Activated T-cell treated with anti-CD3 and anti-CD28 coated beads, Interleukin-2, amount 50 U/mL, for 72 hours (primary cell): ENCODE data around the gene TMEM108. TPM values are rescaled to one million over a fixed set of nuclear protein-coding genes. Genes with fewer than 3 reads are reported as not detected.

Experiments used
- ATAC-seq, 2 donors: fragments of 150-1000 bp; cut with Tn5 transposase; replicated peaks in 1 of 2; 2 replicates each; pipeline ENCODE4 v1.10.0; 2021; ENCODE audit warnings: moderate library complexity in 2 of 2, mild to moderate bottlenecking in 1 of 2
- DNase-seq, 2 donors: peaks; one replicate each; pipeline ENCODE4 v3.0.0; 2021 to 2022; ENCODE audit warnings: mixed read lengths in 1 of 2
- H3K27ac Mint-ChIP-seq: one replicate; pipeline ENCODE4 v1.8.0; 2022; ENCODE audit warnings: mild to moderate bottlenecking, moderate library complexity, mixed read lengths
- H3K27me3 Mint-ChIP-seq: one replicate; pipeline ENCODE4 v1.8.0; 2022; ENCODE audit warnings: low read depth, mixed read lengths
- H3K36me3 Mint-ChIP-seq, 2 donors: one replicate each; pipeline ENCODE4 v1.8.0; 2022; ENCODE audit warnings: mixed read lengths in 2 of 2, mild to moderate bottlenecking in 1 of 2; ENCODE audit not compliant: insufficient read depth in 2 of 2
- H3K4me1 Mint-ChIP-seq: one replicate; pipeline ENCODE4 v1.8.0; 2022; ENCODE audit warnings: low read depth, mixed read lengths
- H3K4me3 Mint-ChIP-seq, 2 donors: one replicate each; pipeline ENCODE4 v1.8.0; 2022; ENCODE audit warnings: mild to moderate bottlenecking in 2 of 2, mixed read lengths in 2 of 2, moderate library complexity in 2 of 2
- H3K9me3 Mint-ChIP-seq, 2 donors: one replicate each; pipeline ENCODE4 v1.8.0; 2022; ENCODE audit warnings: mixed read lengths in 2 of 2
- total RNA-seq, 2 donors: library from RNA; stranded (reverse); gene quantifications; one replicate each; pipeline ENCODE4 v1.2.3, GENCODE V29; 2022

Gene TMEM108
- total RNA-seq, 2 donors from 2014 or later, result 0.12 TPM; not detected in 1

DNA sequence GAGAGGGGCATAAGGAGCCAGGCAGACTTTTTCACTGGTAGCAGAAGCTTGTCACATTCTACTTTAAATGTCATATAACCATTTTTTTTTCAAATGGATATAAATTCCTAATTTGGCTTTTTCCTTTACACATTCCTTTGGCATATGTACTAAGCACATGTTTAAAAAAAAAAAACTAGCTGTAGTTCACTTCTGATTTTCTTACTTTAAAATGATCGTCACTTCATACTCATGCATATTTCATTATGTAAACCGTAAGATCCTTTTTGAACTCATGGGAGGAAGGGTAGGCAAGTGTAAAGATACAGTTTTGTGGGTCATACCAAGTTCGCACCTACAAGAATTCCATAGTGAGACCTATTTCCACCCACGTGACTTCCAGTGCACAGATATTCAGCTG, 316.5 kb downstream of the TMEM108 start:
- peaks cover 0 to 5% of the 10 kb centered on the region in 2 donors for H3K36me3 Mint-ChIP-seq
- ATAC-seq (no peak), DNase-seq (no peak)
- H3K4me3 Mint-ChIP-seq, result no peak overlapping the region
- H3K27me3 Mint-ChIP-seq, result no peaks in the 10 kb centered on the region
- no peak overlapping the region for H3K27ac Mint-ChIP-seq
- H3K9me3 Mint-ChIP-seq, result peaks cover 0 to 7% of the 10 kb centered on the region in 2 donors
- H3K4me1 Mint-ChIP-seq, result no peaks in the 10 kb centered on the region

DNA sequence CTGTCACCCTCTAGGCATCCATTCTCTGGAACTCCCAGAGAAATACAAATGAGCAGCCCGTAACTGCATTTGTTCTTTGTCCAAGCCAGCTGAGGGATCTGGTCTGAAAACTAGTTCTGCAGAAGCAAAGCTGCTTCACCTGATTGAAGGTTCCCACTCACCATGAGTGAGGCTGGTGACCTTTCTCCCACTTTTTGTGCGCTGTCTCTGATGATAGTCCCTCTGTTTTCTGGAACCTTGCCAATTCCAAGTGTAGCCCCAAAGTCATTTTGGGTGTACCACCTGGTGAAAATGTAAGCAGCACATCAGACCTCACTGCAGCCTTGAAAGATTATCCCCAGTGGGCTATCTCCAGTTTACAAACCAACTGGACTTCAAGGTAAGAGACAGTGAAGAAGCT, 322.3 kb downstream of the TMEM108 start:
- ATAC-seq, result no peak
- Mint-ChIP-seq H3K4me3 (no peak overlapping the region), H3K9me3 (peaks cover 0 to 7% of the 10 kb centered on the region in 2 donors), H3K4me1 (no peaks in the 10 kb centered on the region), H3K27me3 (no peaks in the 10 kb centered on the region), H3K27ac (no peak overlapping the region), H3K36me3 (peaks cover 0 to 5% of the 10 kb centered on the region in 2 donors)
- no peak for DNase-seq

DNA sequence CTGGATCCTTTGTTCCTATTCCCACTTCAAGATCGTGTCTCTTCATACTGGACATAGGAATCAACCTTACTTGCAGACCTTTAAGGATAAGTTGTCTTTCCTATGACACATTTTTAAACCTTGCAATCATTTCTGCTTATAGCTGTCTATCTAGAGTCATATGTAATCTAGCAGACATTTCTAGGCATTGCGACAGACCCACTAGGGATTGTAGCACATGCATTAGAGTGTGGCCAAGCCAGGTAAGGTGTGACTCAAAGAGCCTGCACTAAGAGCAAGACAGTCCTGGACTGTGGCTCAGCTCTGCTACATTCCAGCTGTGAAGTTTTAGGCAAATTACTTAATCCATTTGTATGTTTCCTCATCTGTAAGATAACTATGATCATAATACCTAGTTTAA, 322.8 kb downstream of the TMEM108 start:
- Mint-ChIP-seq H3K27ac (no peak overlapping the region), H3K4me1 (no peaks in the 10 kb centered on the region), H3K36me3 (peaks cover 0 to 4% of the 10 kb centered on the region in 2 donors), H3K9me3 (peaks cover 0 to 7% of the 10 kb centered on the region in 2 donors), H3K27me3 (no peaks in the 10 kb centered on the region), H3K4me3 (no peak overlapping the region)
- no peak for DNase-seq
- no peak for ATAC-seq

DNA sequence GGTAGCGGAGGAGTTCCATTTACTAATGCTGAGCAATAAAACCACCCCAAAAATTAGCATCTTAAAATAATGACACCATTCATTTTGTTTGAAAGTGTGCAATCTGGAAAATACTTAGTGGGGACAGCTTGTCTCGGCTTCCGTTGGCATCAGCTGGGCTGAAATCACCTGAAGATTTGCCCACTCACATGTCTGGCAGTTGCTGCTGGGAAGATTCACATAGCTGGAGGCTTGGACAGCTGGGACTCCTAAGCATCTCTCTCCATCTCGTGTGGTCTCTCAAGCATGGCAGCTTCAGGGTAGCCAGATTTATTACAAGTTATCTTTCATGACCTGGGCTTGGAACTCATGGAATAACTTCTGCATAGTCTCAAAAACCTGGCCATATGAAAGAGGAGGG, 323.2 kb downstream of the TMEM108 start:
- ATAC-seq, result no peak
- H3K36me3 Mint-ChIP-seq, result peaks cover 0 to under 1% of the 10 kb centered on the region in 2 donors
- no peaks in the 10 kb centered on the region for H3K4me1 Mint-ChIP-seq
- no peak overlapping the region for H3K4me3 Mint-ChIP-seq
- no peak overlapping the region for H3K27ac Mint-ChIP-seq
- H3K9me3 Mint-ChIP-seq, result peaks cover 0 to 5% of the 10 kb centered on the region in 2 donors
- no peak for DNase-seq
- H3K27me3 Mint-ChIP-seq, result no peaks in the 10 kb centered on the region

DNA sequence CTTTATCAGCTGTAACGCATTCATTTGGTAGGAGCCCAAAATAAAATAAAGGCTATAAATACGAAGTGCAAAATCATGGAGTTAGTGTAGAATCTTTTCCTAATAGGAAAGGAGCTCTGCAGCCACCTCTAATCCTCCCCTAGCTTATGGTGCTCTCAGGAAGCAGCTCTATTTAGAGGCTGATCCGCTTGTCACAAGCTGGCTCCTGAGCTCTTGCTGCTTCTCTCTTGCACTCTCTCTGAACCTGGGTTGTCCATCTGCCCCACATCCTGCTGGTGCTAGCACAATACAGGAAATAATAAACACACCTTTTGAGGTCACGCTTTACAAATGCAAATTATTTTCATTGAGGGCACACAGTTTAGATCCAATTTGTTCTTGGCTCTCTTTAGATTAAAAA, 324.3 kb downstream of the TMEM108 start:
- no peaks in the 10 kb centered on the region for H3K36me3 Mint-ChIP-seq
- no peak for DNase-seq
- no peak for ATAC-seq
- no peaks in the 10 kb centered on the region for H3K4me1 Mint-ChIP-seq
- H3K9me3 Mint-ChIP-seq, result no peaks in the 10 kb centered on the region
- no peak overlapping the region for H3K27ac Mint-ChIP-seq
- H3K27me3 Mint-ChIP-seq, result no peaks in the 10 kb centered on the region
- no peak overlapping the region for H3K4me3 Mint-ChIP-seq

DNA sequence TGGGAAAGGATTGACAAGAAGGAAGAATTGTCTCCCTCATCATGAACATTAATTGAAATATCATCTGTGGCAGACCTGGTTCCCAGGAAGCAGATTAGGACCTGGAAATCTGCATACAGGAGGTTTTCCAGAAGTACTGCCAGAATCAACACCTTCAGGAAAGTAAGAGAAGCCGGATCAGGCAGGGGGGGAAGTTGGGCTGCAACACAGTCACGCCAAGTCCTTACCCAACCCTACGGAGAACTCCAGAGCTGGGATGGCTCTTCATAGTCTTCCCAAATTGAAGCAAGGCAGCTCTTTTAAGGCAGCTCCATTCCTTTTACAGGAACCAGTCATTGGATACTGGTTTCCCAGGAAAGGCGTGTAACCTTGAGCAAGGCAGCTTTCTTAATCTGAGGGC, 326.5 kb downstream of the TMEM108 start:
- Mint-ChIP-seq H3K4me3 (no peak overlapping the region), H3K36me3 (no peaks in the 10 kb centered on the region), H3K27me3 (no peaks in the 10 kb centered on the region), H3K9me3 (no peaks in the 10 kb centered on the region), H3K27ac (no peak overlapping the region), H3K4me1 (no peaks in the 10 kb centered on the region)
- DNase-seq (no peak), ATAC-seq (no peak)

DNA sequence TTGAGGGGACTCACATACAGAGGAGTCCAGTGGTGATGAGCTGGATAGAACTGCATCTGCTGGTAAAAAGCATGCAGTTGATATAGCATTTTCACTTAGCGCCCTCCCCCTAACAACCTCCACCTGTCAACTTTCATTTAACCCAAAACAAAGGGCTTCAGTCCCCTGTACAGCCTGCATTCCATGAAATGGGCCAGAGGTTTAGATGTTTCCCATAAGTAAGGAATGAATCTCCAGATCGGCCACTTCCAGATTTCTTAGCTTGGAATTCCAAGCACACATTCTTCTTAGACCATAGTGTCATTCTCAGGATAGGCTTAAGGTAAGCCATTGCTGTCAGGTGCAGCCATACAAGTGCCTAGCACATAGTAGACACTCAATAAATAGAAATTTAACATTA, 328.7 kb downstream of the TMEM108 start:
- H3K4me3 Mint-ChIP-seq, result no peak overlapping the region
- ATAC-seq (no peak), DNase-seq (no peak)
- H3K27me3 Mint-ChIP-seq, result no peaks in the 10 kb centered on the region
- no peaks in the 10 kb centered on the region for H3K36me3 Mint-ChIP-seq
- H3K9me3 Mint-ChIP-seq, result no peaks in the 10 kb centered on the region
- no peak overlapping the region for H3K27ac Mint-ChIP-seq
- no peaks in the 10 kb centered on the region for H3K4me1 Mint-ChIP-seq

DNA sequence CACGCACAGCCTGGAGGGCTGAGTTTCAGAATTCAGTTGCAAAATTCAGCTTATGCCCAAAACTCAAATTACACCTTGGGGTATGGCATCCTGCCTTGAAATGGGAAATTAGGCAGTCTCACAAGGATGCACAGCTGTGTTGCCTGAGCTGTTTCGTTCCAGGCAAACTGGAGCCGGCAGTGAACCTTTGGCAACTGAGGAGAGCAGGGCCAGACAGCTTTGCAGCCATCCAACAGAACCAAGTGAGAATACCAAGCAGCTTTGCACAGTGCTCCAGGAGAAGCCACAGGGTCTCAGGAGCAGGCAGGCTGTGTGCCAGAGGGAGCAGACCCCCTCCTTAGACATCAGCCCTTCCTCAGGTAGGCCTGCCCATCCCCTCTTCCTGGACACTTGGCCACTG, 329.2 kb downstream of the TMEM108 start:
- no peak for DNase-seq
- no peaks in the 10 kb centered on the region for H3K36me3 Mint-ChIP-seq
- no peak overlapping the region for H3K27ac Mint-ChIP-seq
- no peaks in the 10 kb centered on the region for H3K4me1 Mint-ChIP-seq
- ATAC-seq, result no peak
- H3K4me3 Mint-ChIP-seq, result no peak overlapping the region
- H3K9me3 Mint-ChIP-seq, result no peaks in the 10 kb centered on the region
- no peaks in the 10 kb centered on the region for H3K27me3 Mint-ChIP-seq

DNA sequence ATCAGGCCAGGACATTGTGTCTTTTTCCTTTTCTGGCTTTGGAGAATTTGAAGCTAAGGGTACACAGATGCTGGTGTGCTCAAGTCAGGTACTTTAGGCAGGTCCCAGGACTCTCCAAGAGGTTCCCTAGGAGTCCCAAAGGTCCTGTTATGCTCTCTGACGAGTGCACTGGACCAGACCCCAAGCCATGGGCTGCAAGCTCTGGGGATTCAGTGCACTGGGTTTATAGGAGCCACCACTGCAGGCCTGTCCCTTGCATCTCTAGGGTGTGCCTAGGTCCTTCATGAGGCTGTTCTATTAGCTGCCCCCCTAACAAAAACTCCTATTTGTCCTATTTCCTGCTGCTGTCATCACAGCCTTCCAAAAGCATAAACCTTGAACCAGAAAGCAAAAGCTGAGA, 329.8 kb downstream of the TMEM108 start:
- DNase-seq, result no peak
- no peaks in the 10 kb centered on the region for H3K36me3 Mint-ChIP-seq
- H3K4me1 Mint-ChIP-seq, result no peaks in the 10 kb centered on the region
- no peak overlapping the region for H3K4me3 Mint-ChIP-seq
- H3K27me3 Mint-ChIP-seq, result no peaks in the 10 kb centered on the region
- H3K9me3 Mint-ChIP-seq, result no peaks in the 10 kb centered on the region
- no peak for ATAC-seq
- no peak overlapping the region for H3K27ac Mint-ChIP-seq

DNA sequence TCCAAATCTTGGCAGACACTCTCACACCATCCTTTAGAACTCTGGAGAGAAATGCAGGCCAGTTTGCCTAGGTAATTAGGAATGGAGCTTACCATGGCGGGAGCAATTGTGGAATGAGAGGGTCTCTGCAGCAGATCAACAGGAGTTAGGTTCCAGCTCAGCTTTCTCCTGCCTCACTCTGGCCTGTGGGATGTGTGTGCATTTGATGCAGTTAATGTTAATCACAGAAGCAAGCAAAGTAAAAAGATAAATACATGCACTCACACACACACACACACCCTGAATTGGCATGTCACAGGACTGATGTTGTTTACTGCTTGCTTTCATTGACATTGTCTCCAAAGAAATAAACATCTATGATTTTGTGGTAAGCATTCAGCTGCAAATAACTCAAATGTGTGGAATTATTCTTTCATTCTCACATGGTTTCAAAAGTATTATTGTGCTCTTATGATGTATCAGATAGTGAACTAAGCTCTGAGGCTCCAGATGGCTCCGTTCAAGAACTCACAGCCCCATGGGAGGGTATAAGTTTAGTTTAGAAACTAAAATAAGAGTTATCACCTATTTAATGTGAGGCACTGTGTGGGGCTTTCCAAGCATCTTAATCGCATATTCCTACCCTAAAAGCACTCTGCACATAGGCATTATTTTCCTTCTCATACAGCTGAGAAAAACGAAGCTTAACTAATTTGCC, 330.3 kb downstream of the TMEM108 start:
- no peak overlapping the region for H3K4me3 Mint-ChIP-seq
- H3K27me3 Mint-ChIP-seq, result no peaks in the 10 kb centered on the region
- no peaks in the 10 kb centered on the region for H3K9me3 Mint-ChIP-seq
- DNase-seq (no peak), ATAC-seq (no peak)
- no peaks in the 10 kb centered on the region for H3K4me1 Mint-ChIP-seq
- no peaks in the 10 kb centered on the region for H3K36me3 Mint-ChIP-seq
- no peak overlapping the region for H3K27ac Mint-ChIP-seq

DNA sequence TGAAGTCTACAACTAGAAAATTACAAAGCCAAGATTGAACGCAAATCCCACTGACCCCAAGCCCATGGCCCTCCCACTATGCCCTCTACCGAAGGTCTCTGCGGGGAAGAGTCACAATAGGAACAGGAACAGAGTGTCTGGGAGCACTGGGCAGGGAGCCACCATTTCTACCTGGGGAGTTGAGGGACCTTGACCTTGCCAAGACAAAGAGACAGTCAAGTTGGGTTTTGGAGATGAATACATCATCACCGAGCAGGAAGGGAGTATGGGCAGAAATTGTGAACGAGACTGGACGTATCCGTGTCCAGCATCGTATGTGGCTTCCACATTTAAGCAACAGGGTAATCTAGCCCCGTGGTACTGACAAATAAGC, 330.9 kb downstream of the TMEM108 start:
- H3K36me3 Mint-ChIP-seq, result no peaks in the 10 kb centered on the region
- H3K9me3 Mint-ChIP-seq, result no peaks in the 10 kb centered on the region
- no peaks in the 10 kb centered on the region for H3K4me1 Mint-ChIP-seq
- ATAC-seq (no peak), DNase-seq (no peak)
- no peak overlapping the region for H3K4me3 Mint-ChIP-seq
- H3K27me3 Mint-ChIP-seq, result no peaks in the 10 kb centered on the region
- H3K27ac Mint-ChIP-seq, result no peak overlapping the region

DNA sequence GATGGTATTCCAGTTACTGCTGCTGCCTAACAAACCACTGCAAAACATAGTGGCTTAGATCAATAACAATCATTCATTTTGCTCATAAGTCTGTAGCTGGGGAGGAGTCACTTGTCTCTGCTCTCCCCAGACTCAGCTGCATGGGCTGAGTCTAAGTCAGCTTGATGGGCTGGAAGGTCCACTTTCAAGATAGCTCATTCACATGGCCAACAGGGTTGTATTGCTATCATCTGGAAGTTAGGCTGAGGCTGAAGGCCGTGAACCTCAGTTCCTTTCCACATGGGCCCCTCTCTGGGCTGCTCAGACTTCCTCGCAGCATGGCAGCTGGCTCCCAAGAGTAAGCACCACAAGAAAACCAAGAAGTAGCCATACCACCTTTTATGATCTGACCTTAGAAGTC, 333.0 kb downstream of the TMEM108 start:
- DNase-seq (no peak), ATAC-seq (no peak)
- H3K27me3 Mint-ChIP-seq, result no peaks in the 10 kb centered on the region
- no peak overlapping the region for H3K4me3 Mint-ChIP-seq
- H3K27ac Mint-ChIP-seq, result no peak overlapping the region
- H3K9me3 Mint-ChIP-seq, result no peaks in the 10 kb centered on the region
- H3K4me1 Mint-ChIP-seq, result no peaks in the 10 kb centered on the region
- H3K36me3 Mint-ChIP-seq, result no peaks in the 10 kb centered on the region

DNA sequence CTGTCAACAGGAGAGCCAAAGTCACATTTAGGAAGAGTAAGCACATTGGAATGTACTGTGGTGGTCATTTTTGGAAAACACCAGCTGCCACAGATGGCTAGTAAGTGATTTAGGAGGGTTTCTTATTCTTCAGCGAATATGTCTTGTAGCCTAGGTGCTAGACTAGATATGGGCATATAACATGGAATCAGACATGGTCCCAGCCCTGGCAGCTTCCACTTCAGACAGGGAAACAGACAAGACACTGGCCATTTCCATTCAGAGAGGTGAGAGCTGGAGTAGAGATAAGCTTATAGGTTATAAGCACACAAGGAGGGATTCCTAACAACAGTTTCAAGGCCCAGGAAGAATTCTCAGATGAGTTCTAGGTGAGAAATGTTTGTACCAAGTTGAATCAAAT, 333.5 kb downstream of the TMEM108 start:
- Mint-ChIP-seq H3K27ac (no peak overlapping the region), H3K27me3 (no peaks in the 10 kb centered on the region), H3K4me3 (no peak overlapping the region), H3K9me3 (no peaks in the 10 kb centered on the region), H3K36me3 (no peaks in the 10 kb centered on the region), H3K4me1 (no peaks in the 10 kb centered on the region)
- DNase-seq (no peak), ATAC-seq (no peak)

DNA sequence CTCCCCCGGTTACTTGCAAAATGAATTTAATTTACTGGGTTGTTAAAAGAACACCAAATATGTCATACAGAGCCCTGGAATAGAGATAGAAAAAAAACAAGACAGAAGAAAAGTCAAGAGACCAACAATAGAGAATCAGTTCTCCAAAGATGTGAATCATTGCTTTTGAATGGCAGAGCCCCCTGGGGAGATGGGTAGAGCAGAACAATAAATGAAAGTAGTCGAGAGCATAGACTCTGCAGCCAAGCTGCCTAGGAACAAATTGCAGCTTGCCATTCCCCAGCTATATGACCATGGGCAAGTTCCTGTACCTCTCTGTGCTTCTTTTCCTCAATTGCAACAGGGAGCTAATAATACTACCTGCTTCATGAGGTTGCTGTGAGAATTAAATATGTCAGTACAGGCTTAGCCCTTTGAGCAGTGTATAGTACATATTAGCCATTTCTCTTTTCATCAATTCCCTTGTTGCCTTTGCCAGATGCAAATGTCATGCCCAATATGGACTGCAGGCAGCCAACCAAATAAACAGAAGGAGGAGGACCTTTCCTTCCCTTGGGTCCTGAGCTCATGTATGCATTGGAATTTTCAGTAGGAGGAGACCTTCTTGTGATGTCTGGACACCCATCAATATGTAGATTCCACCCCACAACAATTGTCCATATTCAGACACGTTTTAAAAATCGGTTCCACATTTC, 336.7 kb downstream of the TMEM108 start:
- no peaks in the 10 kb centered on the region for H3K4me1 Mint-ChIP-seq
- H3K36me3 Mint-ChIP-seq, result no peaks in the 10 kb centered on the region
- no peak overlapping the region for H3K27ac Mint-ChIP-seq
- H3K27me3 Mint-ChIP-seq, result no peaks in the 10 kb centered on the region
- H3K4me3 Mint-ChIP-seq, result no peak overlapping the region
- no peaks in the 10 kb centered on the region for H3K9me3 Mint-ChIP-seq
- DNase-seq, result no peak
- ATAC-seq, result no peak
